Stimulated activated CD4-positive, alpha-beta T cell treated with anti-CD3 and anti-CD28 coated beads, Interleukin-12 subunit alpha, Interleukin-12 subunit beta, amount 100 ng/mL, for 48 hours (primary cell): ENCODE results near the gene KDM4E.

Experiments used
- DNase-seq, 3 donors: peaks; one replicate each; pipeline ENCODE4 v3.0.0-alpha.2; 2020; ENCODE audit warnings: low read depth in 2 of 3, low spot score in 1 of 3

KDM4E gene

GRCh38 chr11:95050595-95051202 is 25.6 kb downstream of the KDM4E start:
- no peak for DNase-seq

DNA sequence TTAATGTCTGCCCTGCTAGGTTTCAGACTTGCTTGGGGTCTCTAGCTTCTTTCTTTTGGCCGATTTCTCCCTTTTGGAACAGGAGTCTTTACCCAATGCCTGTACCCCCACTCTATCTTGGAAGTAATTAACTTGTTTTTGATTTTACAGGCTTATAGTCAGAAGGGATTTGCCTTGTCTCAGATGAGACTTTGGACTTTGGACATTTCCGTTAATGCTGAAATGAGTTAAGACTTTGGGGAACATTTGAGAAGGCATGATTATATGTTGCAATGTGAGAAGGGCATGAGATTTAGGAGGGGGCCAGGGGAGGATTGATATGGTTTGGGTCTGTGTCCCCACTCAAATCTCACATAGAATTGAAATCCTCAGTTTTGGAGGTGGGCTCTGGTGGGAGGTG is 29.3 kb downstream of the KDM4E start:
- DNase-seq: no peak

GRCh38 chr11:95055283-95055897 is 30.3 kb downstream of the KDM4E start:
- no peak for DNase-seq

DNA sequence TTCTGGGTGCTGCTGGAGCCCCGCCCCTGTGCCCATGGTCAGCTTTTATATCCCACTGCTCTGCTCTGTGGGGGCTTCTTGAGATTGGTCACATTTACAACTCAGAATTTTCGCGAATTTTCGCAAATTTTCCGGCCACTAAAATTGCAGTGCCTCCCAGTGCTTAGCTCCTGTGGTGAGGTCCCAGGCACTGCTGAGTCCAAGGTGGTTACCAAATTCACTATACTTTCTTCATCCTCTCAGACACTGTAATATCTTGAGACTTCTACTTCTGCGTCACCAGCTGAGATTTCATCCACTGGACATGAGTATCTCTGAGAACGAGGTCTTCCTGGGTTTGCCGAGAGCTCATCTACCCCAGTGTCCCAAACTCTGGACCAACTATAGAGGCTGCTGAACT is 32.9 kb downstream of the KDM4E start:
- no peak for DNase-seq

- no peak for DNase-seq
These were observed 33.6 kb downstream of the KDM4E start for GRCh38 chr11:95058621-95059020.

DNA sequence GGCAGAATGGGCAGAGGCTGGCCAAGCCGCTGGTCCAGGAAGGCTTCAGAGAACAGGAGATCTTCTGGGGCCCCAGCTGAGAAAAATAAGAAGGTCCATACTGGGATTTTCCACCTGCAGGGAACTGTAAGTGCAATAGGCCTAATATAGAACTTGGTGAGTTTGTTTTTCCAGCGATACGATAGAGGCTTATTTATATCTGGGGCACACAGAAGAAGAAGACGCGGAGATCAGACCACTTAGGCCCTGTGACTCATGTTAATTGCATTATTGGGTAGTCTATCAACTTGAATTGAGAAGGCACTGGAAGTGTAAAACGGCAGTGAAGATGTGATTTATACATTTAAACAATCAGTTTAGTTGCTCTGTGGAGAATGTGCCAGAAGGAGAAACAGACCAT is 34.0 kb downstream of the KDM4E start:
- DNase-seq: no peak

GRCh38 chr11:95065336-95065735 is 40.3 kb downstream of the KDM4E start:
- DNase-seq: no peak

GRCh38 chr11:95066716-95067038 is 41.6 kb downstream of the KDM4E start, which contains the start of gene SRSF8:
Gene SRSF8 (plus strand): TSS chr11:95066919. CDS start chr11:95067227, 308 bp downstream.
- no peak for DNase-seq

- peak; percentile 56 to 74 (median 59) for DNase-seq
These were observed 42.2 kb downstream of the KDM4E start for GRCh38 chr11:95067039-95067840.

DNA sequence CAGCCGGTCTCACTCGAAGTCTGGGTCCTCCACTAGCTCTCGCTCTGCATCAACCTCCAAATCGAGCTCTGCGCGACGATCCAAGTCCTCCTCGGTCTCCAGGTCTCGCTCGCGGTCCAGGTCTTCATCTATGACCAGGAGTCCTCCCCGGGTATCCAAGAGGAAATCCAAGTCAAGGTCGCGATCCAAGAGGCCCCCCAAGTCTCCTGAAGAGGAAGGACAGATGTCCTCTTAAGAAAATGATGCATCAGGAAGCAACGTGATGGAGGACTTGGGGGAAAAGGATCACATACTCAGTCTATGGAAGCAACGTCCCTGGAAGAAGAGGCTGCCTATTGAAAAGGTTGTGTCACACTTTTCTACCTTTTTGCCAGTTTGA is 42.8 kb downstream of the KDM4E start:
- peak in 1 of 3 donors; percentile 22 for DNase-seq

- DNase-seq: peak; percentile 43 to 58 (median 57)
These were observed 43.5 kb downstream of the KDM4E start for GRCh38 chr11:95068549-95068948.

DNA sequence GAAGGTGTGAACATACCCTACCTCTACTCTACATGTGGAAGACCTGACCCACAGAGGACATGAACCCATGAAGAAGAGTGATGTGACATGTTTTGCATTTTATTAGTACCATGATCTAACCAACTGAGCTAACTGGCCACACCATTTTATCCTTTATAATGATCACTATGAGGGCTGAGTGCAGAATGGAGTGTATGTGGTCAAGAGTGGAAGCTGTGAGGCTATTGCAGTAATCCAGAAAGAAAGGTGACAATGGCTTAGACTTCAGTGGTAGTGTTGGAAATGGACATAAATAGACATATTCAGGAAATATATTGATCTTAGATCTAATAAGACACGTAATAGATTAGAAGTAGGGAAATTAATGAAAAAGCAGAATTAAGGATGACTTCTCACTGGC is 45.4 kb downstream of the KDM4E start:
- DNase-seq: no peak

- no peak for DNase-seq
These were observed 47.9 kb downstream of the KDM4E start for GRCh38 chr11:95072948-95073347.

DNA sequence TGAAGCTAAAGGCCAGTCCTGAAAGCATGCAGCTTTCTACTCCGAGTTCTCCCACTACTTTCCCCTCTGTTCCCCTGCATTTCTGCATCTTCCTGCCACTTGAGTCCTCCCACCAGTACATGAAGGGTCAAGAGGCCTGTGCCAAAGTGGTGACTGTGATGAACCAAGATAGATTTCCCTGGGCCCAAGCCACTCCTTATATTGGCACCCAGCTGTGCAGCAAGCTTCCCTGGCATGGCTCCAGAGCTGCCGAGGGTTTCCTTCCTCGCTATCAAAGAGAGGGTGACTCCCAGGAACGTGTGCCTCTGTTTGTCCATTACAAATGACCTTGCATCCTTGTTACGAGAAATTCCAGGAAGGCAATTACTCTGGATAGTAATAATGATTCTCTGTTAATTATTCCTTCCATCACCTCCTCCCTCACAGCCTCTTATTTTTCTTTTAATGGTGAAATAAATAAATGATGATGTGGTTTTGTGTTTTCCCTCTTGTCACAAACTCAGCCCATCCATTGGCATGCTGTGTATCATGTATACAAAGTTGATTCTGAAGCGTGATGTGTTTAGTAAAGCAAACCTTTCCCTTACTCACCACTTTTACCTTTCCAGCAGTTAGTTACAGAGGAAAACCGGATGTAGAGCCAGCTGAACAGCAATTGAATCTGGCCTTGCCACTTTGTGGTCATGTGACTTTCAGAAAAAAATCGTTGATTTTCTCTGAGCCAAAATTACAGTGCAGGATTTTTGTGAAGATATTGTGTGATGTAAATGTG is 49.9 kb downstream of the KDM4E start:
- no peak for DNase-seq

DNA sequence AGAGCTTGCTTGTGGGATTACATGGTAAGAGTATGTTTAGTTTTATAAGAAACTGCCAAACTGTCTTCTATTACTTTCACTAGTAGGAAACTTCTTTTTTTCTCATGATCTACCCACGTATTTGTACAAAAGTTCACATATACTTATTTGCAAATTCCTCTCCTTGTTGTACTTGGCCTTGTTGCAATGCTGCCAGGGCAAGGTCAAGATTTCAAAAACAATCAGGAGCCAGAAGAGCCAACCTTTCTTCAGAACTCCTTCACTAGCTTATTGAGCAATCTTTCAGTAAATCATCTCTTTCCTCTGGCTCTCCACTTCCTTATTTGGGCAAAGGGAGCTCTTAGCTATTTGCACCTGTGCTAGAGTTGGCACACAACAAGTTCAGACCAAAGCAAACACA is 51.4 kb downstream of the KDM4E start:
- no peak for DNase-seq

- DNase-seq: no peak
These were observed 51.9 kb downstream of the KDM4E start for GRCh38 chr11:95076981-95077380.
